Endometrial microvascular endothelial cells (primary cell): ENCODE data around the gene RAB3GAP2. TPM values are rescaled to one million over a fixed set of nuclear protein-coding genes. Genes with fewer than 3 reads are reported as not detected.
"Not testable (repeated sequence)": the region's sequence is repeated elsewhere in the genome, so short reads cannot be mapped to it uniquely, and the experiment has no call there.

Experiments
- in situ Hi-C: cut with HindIII; loops from 2 replicates; pipeline ENCODE4 v1.10.0; 2017; ENCODE audit warnings: low sequenced_read_pairs, low pct_unique_long_range_greater_than_20kb; ENCODE audit errors: inconsistent ontology term
- total RNA-seq: library from RNA; depleted of rRNA; stranded (reverse); fragments of >200 nt; gene quantifications from one replicate; pipeline ENCODE4 v1.2.3, GENCODE V29; 2015; ENCODE audit errors: inconsistent ontology term

The RAB3GAP2 gene
- total RNA-seq, 1 donor from 2014 or later = 29.3 TPM

GRCh38 chr1:220245900-220246299 is 26.4 kb downstream of the RAB3GAP2 start:
- in situ Hi-C loops = not testable (repeated sequence)

GRCh38 chr1:220243947-220244346 is 28.3 kb downstream of the RAB3GAP2 start:
- in situ Hi-C loops = no loop called here

GRCh38 chr1:220241072-220241663 is 31.1 kb downstream of the RAB3GAP2 start:
- in situ Hi-C loops = no loop called here

- in situ Hi-C loops = no loop called here
Observed at GRCh38 chr1:220239966-220240365, 32.3 kb downstream of the RAB3GAP2 start.

- in situ Hi-C loops = no loop called here
Observed at GRCh38 chr1:220239213-220239612, 33.0 kb downstream of the RAB3GAP2 start.

- in situ Hi-C loops = not testable (repeated sequence)
Observed at GRCh38 chr1:220236278-220236677, 36.0 kb downstream of the RAB3GAP2 start.

GRCh38 chr1:220235462-220235861 is 36.8 kb downstream of the RAB3GAP2 start:
- in situ Hi-C loops = no loop called here

- in situ Hi-C loops = no loop called here
Observed at GRCh38 chr1:220233927-220234326, 38.3 kb downstream of the RAB3GAP2 start.

GRCh38 chr1:220229771-220230170 is 42.5 kb downstream of the RAB3GAP2 start:
- in situ Hi-C loops = no loop called here

- in situ Hi-C loops = no loop called here
Observed at GRCh38 chr1:220227393-220227792, 44.9 kb downstream of the RAB3GAP2 start.

GRCh38 chr1:220226752-220227151 is 45.5 kb downstream of the RAB3GAP2 start:
- in situ Hi-C loops = no loop called here

GRCh38 chr1:220225957-220226356 is 46.3 kb downstream of the RAB3GAP2 start:
- in situ Hi-C loops = no loop called here

GRCh38 chr1:220224611-220225124 is 47.6 kb downstream of the RAB3GAP2 start:
- in situ Hi-C loops = no loop called here

GRCh38 chr1:220224033-220224432 is 48.2 kb downstream of the RAB3GAP2 start:
- in situ Hi-C loops = no loop called here

- in situ Hi-C loops = no loop called here
Observed at GRCh38 chr1:220222939-220223338, 49.3 kb downstream of the RAB3GAP2 start.

- in situ Hi-C loops = no loop called here
Observed at GRCh38 chr1:220221670-220222069, 50.6 kb downstream of the RAB3GAP2 start.

- in situ Hi-C loops = no loop called here
Observed at GRCh38 chr1:220221269-220221668, 51.0 kb downstream of the RAB3GAP2 start.

GRCh38 chr1:220220699-220221040 is 51.6 kb downstream of the RAB3GAP2 start:
- in situ Hi-C loops = not testable (repeated sequence)

GRCh38 chr1:220219865-220220698 is 52.2 kb downstream of the RAB3GAP2 start:
- in situ Hi-C loops = no loop called here

GRCh38 chr1:220219136-220219442 is 53.2 kb downstream of the RAB3GAP2 start:
- in situ Hi-C loops = no loop called here
